Progenitor cell of endocrine pancreas (in vitro differentiated cells): ENCODE results near the gene PTBP1. TPM values are rescaled to one million over a fixed set of nuclear protein-coding genes. Genes with fewer than 3 reads are reported as not detected.

Source experiments
- DNase-seq: peaks from one replicate; pipeline ENCODE4 v3.0.0; 2021; ENCODE audit warnings: low spot score; ENCODE audit not compliant: unreplicated experiment
- H3K27ac Mint-ChIP-seq: 2 replicates; pipeline ENCODE4 v1.8.0; 2021; ENCODE audit warnings: mild to moderate bottlenecking, moderate library complexity, mixed read lengths
- H3K27me3 Mint-ChIP-seq: 2 replicates; pipeline ENCODE4 v1.8.0; 2021; ENCODE audit warnings: mixed read lengths
- H3K36me3 Mint-ChIP-seq: 2 replicates; pipeline ENCODE4 v1.8.0; 2022; ENCODE audit warnings: mixed read lengths; ENCODE audit not compliant: insufficient read depth
- H3K4me1 Mint-ChIP-seq: 2 replicates; pipeline ENCODE4 v1.8.0; 2021; ENCODE audit warnings: low read depth, mixed read lengths
- H3K4me3 Mint-ChIP-seq: 2 replicates; pipeline ENCODE4 v1.8.0; 2021; ENCODE audit warnings: low read depth, mild to moderate bottlenecking, moderate library complexity, mixed read lengths
- H3K9me3 Mint-ChIP-seq: 2 replicates; pipeline ENCODE4 v1.8.0; 2021; ENCODE audit warnings: low read depth, mixed read lengths
- total RNA-seq: library from RNA; stranded (reverse); gene quantifications from 2 replicates; pipeline ENCODE4 v1.2.1, GENCODE V29; 2021
- TF ChIP-seq, protein P1 (sequence below): fragments of 200-600 bp; sonication (generic); IDR thresholded peaks from one replicate; pipeline ENCODE4 v1.5.0; 2021; ENCODE audit warnings: antibody characterized with exemption, mild to moderate bottlenecking; ENCODE audit not compliant: unreplicated experiment

Gene PTBP1
- total RNA-seq, 1 donor from 2014 or later, result 500 TPM

DNA sequence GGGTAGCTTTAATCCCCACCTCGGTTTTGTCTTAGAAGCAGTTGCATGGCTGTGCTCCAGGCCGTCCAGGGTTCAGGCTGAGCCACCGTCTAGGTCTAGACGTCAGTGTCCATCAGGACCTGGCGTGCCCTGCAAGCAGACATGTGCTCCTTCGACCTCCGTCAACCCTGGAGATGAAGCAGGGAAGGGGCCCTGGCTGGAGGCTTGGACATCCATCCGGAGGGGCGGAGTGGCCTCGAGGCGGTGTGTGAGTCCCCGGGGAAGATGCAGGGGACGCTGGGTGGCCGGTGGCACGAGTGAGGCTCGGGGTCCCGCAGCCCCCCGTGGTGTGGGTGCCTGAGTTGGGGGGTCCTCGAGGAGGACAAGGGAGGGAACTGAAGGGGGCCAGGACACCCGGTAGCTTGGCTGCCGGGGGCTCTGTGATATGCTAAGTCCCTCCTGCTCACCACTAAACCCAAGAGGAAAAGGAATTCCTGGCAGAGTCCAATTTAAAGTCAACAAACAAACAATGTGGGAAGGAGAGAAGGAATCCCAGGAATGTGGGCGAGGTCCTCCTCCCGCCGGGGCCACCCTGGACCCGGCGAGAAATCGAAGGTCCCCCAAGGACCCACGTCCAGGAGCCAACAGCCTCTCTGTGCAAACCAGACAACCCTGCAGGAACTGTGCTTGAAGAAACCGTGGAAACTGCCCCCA is 14.9 kb upstream of the PTBP1 start:
- TF ChIP-seq, protein P1, sequence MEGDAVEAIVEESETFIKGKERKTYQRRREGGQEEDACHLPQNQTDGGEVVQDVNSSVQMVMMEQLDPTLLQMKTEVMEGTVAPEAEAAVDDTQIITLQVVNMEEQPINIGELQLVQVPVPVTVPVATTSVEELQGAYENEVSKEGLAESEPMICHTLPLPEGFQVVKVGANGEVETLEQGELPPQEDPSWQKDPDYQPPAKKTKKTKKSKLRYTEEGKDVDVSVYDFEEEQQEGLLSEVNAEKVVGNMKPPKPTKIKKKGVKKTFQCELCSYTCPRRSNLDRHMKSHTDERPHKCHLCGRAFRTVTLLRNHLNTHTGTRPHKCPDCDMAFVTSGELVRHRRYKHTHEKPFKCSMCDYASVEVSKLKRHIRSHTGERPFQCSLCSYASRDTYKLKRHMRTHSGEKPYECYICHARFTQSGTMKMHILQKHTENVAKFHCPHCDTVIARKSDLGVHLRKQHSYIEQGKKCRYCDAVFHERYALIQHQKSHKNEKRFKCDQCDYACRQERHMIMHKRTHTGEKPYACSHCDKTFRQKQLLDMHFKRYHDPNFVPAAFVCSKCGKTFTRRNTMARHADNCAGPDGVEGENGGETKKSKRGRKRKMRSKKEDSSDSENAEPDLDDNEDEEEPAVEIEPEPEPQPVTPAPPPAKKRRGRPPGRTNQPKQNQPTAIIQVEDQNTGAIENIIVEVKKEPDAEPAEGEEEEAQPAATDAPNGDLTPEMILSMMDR, result no peak
- no peaks in the 10 kb centered on the region for H3K9me3 Mint-ChIP-seq
- peak; percentile 45 for DNase-seq
- peak overlapping the region; percentile 97 for H3K27ac Mint-ChIP-seq
- H3K36me3 Mint-ChIP-seq, result peaks cover 1% of the 10 kb centered on the region
- peaks cover 12% of the 10 kb centered on the region for H3K4me1 Mint-ChIP-seq
- H3K27me3 Mint-ChIP-seq, result no peaks in the 10 kb centered on the region
- peak overlapping the region; percentile 68 for H3K4me3 Mint-ChIP-seq

DNA sequence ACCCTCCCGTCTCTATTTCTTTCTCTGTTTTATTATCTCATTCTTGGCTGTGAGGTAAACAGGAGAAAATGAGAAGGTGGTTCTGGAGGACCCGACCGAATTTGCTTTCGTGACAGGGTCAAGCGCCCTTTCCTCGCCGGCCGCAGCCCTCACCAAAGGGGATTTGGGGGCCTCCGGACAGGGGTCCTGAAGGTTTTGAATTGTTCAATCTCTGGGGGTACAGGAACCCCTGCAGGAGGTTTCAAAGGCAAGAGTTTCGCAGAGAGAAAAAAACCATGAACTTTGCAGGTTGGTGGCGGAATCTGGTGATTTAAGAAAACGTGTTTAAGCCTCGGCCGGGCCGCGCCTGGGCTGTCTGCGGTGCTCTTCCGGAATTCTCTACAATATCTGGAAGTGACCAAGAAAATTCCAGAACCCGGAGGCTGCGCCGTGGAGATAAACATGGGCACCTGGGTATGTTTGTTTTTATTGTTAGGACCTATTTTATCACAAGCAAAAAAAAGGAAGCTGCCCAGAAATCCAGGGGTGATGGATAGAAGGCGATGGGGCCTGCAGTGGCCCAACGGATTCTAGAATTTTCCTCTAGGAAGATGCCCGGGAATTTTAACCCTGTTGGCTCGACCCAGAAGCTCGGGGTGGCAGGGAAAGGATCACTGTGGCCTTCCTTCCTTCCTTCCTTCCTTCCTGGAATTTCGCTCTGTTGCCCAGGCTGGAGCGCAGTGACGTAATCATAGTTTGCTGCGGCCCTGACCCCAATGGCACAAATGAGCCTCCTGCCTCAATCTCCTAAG is 14.2 kb upstream of the PTBP1 start:
- H3K27me3 Mint-ChIP-seq, result no peaks in the 10 kb centered on the region
- TF ChIP-seq, protein P1, result no peak
- peak overlapping the region; percentile 97 for H3K27ac Mint-ChIP-seq
- no peak for DNase-seq
- H3K36me3 Mint-ChIP-seq, result peaks cover 1% of the 10 kb centered on the region
- H3K4me3 Mint-ChIP-seq, result peak overlapping the region; percentile 68
- H3K4me1 Mint-ChIP-seq, result peaks cover 12% of the 10 kb centered on the region
- H3K9me3 Mint-ChIP-seq, result no peaks in the 10 kb centered on the region

DNA sequence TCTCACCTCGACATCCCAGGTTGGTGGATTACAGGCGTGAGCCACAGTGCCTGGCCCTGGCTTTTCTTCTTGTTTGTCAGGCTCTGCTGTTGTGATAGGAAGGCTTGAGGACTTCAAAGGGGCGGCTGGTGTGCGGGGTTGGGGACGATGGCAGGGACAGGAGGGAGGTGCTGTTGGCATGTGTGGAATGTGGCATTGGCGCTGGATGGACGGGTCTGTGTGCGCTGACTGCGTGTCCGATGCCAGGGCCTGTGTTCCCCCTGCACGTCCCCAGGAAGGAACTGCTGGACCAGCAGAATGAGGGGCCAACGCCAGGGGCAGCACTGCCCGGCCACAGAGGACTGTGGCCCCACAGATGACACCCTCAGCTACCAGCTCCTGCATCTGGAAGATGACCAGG is 12.7 kb upstream of the PTBP1 start:
- no peak for DNase-seq
- Mint-ChIP-seq H3K36me3 (peaks cover 2% of the 10 kb centered on the region), H3K27me3 (no peaks in the 10 kb centered on the region), H3K4me1 (peaks cover 20% of the 10 kb centered on the region), H3K27ac (no peak overlapping the region), H3K9me3 (no peaks in the 10 kb centered on the region), H3K4me3 (peak overlapping the region; percentile 54)
- TF ChIP-seq, protein P1, result no peak

DNA sequence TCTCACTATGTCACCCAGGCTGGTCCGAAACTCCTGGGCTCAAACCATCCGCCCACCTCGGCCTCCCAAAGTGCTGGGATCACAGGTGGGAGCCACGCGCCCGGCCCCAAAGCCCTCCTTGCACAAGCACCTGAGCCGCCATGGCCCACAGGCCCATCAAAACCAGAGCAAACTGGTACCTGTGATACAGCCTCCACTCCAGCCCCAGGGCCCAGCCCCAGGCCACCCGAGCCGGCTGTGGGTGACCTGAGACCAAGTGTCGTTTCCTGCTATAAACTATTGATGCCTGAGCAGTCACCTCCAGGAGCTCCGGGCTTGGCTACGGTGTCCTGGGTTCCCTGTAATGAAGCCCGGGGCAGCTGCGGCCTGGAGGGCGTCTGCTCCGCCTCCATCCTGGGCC is 9.7 kb upstream of the PTBP1 start:
- Mint-ChIP-seq H3K4me3 (no peak overlapping the region), H3K9me3 (no peaks in the 10 kb centered on the region), H3K27ac (no peak overlapping the region), H3K36me3 (peaks cover 2% of the 10 kb centered on the region), H3K4me1 (peaks cover 17% of the 10 kb centered on the region), H3K27me3 (no peaks in the 10 kb centered on the region)
- TF ChIP-seq, protein P1, result no peak
- DNase-seq, result no peak

DNA sequence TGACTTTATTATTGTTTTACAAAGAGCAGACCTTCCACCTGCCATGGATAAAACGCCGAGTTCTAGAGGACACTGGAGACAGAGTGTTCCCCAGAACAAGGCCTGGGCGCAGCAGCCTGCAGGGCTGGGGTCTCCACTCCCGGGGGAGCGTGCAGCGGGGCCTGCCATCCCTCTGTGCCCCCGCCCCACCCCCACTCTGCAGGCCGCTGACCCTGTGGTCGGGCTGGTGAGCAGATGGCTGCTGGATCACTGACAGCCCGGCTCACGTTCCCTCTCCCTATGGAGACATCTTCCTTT is 8.6 kb upstream of the PTBP1 start:
- TF ChIP-seq, protein P1, result no peak
- Mint-ChIP-seq H3K27me3 (no peaks in the 10 kb centered on the region), H3K4me3 (no peak overlapping the region), H3K36me3 (peaks cover 2% of the 10 kb centered on the region), H3K4me1 (peaks cover 13% of the 10 kb centered on the region), H3K27ac (peak overlapping the region; percentile 86), H3K9me3 (no peaks in the 10 kb centered on the region)
- no peak for DNase-seq
